ENCODE measurements around the gene EFR3B.
A peak's percentile ranks its signal among the peaks of the same experiment; 100 is the strongest.
"Not testable (repeated sequence)": the region's sequence is repeated elsewhere in the genome, so short reads cannot be mapped to it uniquely, and the experiment has no call there.

EFR3B gene

DNA sequence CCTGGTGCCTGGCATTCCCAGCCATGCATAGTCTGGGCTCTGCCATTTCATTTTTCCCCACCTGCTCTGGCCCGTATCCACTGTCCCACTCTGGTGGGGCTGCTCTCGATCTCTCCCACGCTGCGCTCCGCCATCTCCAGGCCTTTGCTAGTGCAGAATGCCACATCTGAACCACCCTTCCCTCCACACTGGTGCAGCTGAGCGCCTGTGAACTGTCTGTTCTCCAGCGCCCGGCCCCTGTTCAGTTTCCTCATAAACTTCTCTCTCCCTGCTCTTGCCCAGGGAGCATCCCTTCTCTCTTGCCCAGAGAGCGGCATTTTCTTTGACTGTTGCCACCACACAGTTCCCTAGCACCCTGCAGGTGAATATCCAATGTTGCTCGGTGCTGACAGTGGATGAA, 105.0 kb downstream of the EFR3B start:
- ChIA-PET CTCF (interaction anchor here (0.6 kb wide), 1 partner anchor 743 kb away, joined by 3 read pairs; no protein-coding TSS in a partner anchor), POLR2A (ENCODE audit: low non-redundant PET) (no interaction called here)
- no peak overlapping the region for H3K27ac ChIP-seq
- no peak for DNase-seq (ENCODE audit: low spot score)
- TF ChIP-seq, protein P1, sequence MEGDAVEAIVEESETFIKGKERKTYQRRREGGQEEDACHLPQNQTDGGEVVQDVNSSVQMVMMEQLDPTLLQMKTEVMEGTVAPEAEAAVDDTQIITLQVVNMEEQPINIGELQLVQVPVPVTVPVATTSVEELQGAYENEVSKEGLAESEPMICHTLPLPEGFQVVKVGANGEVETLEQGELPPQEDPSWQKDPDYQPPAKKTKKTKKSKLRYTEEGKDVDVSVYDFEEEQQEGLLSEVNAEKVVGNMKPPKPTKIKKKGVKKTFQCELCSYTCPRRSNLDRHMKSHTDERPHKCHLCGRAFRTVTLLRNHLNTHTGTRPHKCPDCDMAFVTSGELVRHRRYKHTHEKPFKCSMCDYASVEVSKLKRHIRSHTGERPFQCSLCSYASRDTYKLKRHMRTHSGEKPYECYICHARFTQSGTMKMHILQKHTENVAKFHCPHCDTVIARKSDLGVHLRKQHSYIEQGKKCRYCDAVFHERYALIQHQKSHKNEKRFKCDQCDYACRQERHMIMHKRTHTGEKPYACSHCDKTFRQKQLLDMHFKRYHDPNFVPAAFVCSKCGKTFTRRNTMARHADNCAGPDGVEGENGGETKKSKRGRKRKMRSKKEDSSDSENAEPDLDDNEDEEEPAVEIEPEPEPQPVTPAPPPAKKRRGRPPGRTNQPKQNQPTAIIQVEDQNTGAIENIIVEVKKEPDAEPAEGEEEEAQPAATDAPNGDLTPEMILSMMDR (conservative IDR thresholded peaks at IDR 0.05; ENCODE audit: low read depth), result no peak

DNA sequence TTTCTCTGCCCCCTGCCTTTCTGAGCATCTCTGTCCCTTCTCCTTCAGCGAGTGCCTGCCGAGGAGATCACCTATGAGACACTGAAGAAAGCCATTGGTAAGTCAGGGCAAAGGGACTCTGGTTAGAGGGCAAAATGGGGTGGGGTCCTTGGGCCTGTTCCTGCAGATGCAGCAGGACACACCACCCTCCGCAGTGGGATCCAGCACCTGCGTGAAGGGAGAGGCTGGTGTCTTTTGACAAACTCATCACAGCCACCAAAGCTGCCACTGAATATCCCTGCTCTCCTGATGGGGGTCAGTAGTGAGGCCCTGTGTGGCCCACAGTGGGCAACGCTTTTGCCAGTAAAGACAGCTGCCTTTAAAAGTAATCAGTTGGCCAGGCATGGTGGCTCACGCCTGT, 107.8 kb downstream of the EFR3B start:
- TF ChIP-seq, protein P1 (conservative IDR thresholded peaks at IDR 0.05; ENCODE audit: low read depth), result no peak
- POLR2A ChIA-PET (ENCODE audit: low non-redundant PET), result no interaction called here
- H3K27ac ChIP-seq, result no peak overlapping the region
- CTCF ChIA-PET, result no interaction called here
- DNase-seq (ENCODE audit: low spot score), result no peak

DNA sequence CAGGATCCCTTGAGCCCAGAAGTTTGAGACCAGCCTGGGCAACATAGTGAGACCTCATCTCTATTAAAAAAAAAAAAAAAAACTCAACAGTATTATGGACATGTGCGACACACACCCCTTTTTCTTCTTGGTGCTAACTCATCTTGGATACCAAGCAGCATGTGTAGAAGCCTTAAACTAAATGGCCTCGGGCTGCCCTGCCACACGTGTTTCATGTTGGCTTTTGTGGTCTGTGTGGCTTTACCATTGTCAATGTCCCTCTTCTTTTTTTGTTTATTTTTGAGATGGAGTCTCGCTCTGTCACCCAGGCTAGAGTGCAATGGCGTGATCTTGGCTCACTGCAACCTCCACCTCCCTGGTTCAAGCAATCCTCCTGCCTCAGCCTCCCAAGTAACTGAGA, 109.1 kb downstream of the EFR3B start:
- CTCF ChIA-PET; DNase-seq (ENCODE audit: low spot score); POLR2A ChIA-PET (ENCODE audit: low non-redundant PET); H3K27ac ChIP-seq: not testable (repeated sequence)

DNA sequence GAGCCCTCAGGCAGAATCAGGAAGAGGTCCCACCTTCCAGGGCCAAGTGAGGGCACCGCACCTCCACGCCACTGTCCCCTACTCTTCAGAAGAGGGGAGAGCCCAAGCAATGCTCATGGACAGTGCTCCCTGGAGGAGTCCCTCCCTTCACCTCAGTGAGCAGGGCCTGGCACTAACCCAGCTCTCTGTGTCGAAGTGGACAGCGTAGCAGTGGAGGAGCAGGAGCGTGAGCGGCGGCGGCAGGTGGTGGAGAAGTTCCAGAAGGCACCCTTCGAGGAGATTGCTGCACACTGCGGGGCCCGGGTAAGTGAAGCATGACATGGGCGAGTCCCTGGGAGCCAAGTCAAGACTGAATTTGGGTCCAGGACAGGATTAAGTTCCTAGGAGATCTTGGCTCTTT, 109.8 kb downstream of the EFR3B start:
- no peak overlapping the region for H3K27ac ChIP-seq

DNA sequence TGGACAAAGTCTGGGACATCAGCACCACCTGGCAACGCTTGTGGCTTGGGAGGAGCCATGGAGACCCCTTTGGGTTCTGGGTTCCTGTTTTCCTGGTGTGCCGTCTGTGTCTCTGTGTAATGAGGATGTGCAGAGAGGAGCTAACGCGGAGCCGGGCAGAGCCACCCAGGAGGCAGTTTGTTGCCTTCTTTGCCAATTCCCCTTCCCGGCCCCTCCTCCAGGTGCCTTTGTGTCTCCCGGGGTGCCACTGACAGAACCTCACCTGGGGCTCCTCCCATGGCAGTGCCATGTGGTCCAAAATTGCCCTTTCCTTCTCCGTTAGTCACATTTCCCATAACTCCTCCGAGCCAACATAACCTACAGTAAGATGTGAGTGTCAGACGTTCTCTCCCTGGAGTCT, 113.5 kb downstream of the EFR3B start:
- TF ChIP-seq, protein P1 (conservative IDR thresholded peaks at IDR 0.05; ENCODE audit: low read depth), result no peak
- no peak for DNase-seq (ENCODE audit: low spot score)
- ChIA-PET POLR2A (ENCODE audit: low non-redundant PET) (no interaction called here), CTCF (interaction anchor here (1.0 kb wide), 1 partner anchor 8 kb away, joined by 3 read pairs; no protein-coding TSS in a partner anchor)
- no peak overlapping the region for H3K27ac ChIP-seq

More for the DNA sequence above, 109.8 kb downstream of the EFR3B start:
- no peak for DNase-seq (ENCODE audit: low spot score)
- TF ChIP-seq, protein P1 (conservative IDR thresholded peaks at IDR 0.05; ENCODE audit: low read depth), result no peak
- ChIA-PET POLR2A (ENCODE audit: low non-redundant PET) (no interaction called here), CTCF (interaction anchor here (0.6 kb wide), 1 partner anchor 330 kb away, joined by 3 read pairs; no protein-coding TSS in a partner anchor)

DNA sequence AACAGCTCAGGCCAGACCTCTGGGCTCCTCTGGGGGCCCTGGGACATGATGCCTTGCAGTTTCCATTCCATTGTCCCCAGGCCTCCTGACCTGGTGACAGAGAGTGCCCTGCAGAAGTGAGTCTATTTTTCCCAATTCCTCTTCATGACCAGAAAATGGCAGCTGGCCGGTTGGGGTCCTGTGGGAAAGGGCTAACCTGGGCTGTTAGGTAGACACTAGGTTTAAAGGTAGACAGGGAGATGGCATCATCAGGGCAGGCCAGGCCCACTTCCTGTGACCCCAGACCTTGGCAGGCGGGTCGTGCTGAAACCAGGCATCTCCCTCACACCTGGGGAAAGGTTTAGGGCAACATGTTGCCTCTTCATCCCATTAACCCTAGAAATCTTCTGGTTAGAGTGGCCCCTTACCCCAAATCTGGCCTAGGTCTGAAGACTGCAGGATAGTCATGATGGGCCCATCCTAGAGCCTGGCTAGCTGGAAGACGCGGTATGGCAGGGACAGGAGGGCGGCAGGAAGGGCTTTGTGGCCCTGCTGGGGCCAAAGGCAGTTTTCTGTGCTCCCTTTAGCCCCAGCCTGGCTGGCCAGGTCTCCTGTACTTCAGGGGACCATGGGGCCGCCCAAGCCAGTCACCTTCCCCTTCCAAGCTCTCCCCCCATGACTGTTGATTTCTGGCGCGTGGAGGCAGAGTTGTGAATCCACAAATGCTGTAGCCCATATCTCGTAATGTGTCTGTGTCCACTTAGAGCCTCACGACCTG, 116.4 kb downstream of the EFR3B start:
- H3K27ac ChIP-seq, result no peak overlapping the region
- no peak for DNase-seq (ENCODE audit: low spot score)
- TF ChIP-seq, protein P1 (conservative IDR thresholded peaks at IDR 0.05; ENCODE audit: low read depth), result no peak
- CTCF ChIA-PET, result no interaction called here
- POLR2A ChIA-PET (ENCODE audit: low non-redundant PET), result no interaction called here

DNA sequence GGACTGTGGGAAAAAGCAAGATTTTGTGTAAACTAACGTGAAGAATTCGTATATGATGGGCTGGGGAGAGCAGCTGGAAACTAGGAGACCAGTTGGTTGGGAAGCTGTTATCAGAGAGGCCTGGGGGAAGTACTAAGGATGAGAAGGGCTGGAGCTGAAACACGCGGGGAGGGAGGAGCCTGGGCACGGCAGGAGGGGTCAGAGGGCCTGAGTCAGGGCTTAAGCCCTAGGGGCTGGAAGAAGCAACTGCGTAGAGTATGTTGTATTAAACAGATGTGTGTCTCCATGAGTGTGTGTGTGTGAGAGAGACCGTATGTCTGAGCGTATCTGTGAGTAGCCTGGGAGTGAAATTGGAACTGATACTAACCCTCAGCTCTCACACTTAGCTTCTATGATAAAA, 118.1 kb downstream of the EFR3B start:
- peak; percentile 18 for DNase-seq (ENCODE audit: low spot score)
- POLR2A ChIA-PET (ENCODE audit: low non-redundant PET), result no interaction called here
- CTCF ChIA-PET, result interaction anchor here (0.7 to 0.9 kb wide), 2 partner anchors 103 to 185 kb away, joined by 3 read pairs; no protein-coding TSS in a partner anchor
- TF ChIP-seq, protein P1 (conservative IDR thresholded peaks at IDR 0.05; ENCODE audit: low read depth), result no peak
- no peak overlapping the region for H3K27ac ChIP-seq

All from RWPE1 (cell line).